ENCODE results near the gene SLC16A10. TPM values are rescaled to one million over a fixed set of nuclear protein-coding genes. Genes with fewer than 3 reads are reported as not detected.

Gene SLC16A10
- total and polyA plus RNA-seq, 2 of the 4 experiments (the other 2 are of a cell fraction) = not detected

DNA sequence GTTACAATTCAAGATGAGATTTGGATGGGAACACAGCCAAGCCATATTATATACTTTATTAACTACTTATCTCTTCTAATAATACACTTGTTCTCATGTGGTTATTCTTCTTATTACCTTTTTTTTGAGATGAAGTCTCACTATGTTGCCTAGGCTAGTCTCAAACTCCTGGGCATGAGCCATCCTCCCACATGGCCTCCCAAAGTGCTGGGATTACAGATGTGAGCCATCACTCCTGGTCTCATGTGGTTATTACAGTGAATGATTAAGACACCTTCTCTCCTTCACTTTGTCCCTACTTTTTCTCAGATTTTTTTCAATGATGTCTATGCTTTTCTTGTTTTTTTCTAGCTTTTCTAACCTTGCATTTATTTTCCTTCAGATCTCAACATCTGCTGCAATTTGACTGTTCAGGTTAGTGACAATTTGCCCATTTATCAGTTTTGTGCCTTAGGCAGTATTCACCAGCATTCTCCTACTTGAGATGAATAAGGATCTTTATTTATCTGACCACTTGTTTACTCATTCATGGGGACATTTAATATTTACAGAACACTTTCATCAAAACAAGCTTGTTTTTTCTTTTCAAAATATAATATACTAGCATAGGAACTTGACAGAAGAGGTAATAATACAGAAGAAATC is 105.7 kb downstream of the SLC16A10 start:
- no peak overlapping the region for H2BK5ac ChIP-seq (ENCODE audit: low read depth, low read length, poor library complexity, severe bottlenecking)
- no peaks in the 10 kb centered on the region for H3K36me3 ChIP-seq (ENCODE audit: control insufficient read depth, insufficient read depth, low read length)
- DNase-seq = no peak
- H2BK120ac ChIP-seq (ENCODE audit: low read depth, low read length) = no peak overlapping the region
- no peak overlapping the region for H4K91ac ChIP-seq (ENCODE audit: insufficient read depth, low read depth, low read length)
- no peak overlapping the region for H3K27ac ChIP-seq (ENCODE audit: insufficient read depth, low read length)
- no peak overlapping the region for H2AK9ac ChIP-seq (replicated peaks; ENCODE audit: low read depth, low read length, poor library complexity)
- H4K5ac ChIP-seq (ENCODE audit: low read depth, low read length) = no peak overlapping the region
- ChIA-PET CTCF (no interaction called here), POLR2A (ENCODE audit: unreplicated experiment) (no interaction called here)
- no peak overlapping the region for H3K4me2 ChIP-seq (ENCODE audit: low read depth, low read length)
- no peak overlapping the region for H3K14ac ChIP-seq (replicated peaks; ENCODE audit: low read depth, low read length)
- TF ChIP-seq MXI1 (IDR thresholded peaks at IDR 0.05; ENCODE audit: borderline replicate concordance, low read depth, low read length) (no peak), CEBPB (IDR thresholded peaks at IDR 0.05; ENCODE audit: low read depth, low read length) (no peak), NFE2L2 (IDR thresholded peaks at IDR 0.05; ENCODE audit: low read depth, low read length) (no peak), ELK1 (IDR thresholded peaks at IDR 0.05; ENCODE audit: borderline replicate concordance, low read depth, low read length) (no peak), RAD21 (IDR thresholded peaks at IDR 0.05; ENCODE audit: low read length) (no peak), MAZ (IDR thresholded peaks at IDR 0.05; ENCODE audit: borderline replicate concordance, low read depth, low read length) (no peak), BHLHE40 (IDR thresholded peaks at IDR 0.05; ENCODE audit: low read depth, low read length) (no peak), RFX5 (IDR thresholded peaks at IDR 0.05; ENCODE audit: low read depth, low read length) (no peak), SMC3 (IDR thresholded peaks at IDR 0.05; ENCODE audit: low read depth, low read length) (no peak), FOS (IDR thresholded peaks at IDR 0.05; ENCODE audit: low read depth, low read length) (no peak), CTCF (conservative IDR thresholded peaks at IDR 0.05; ENCODE audit: low read depth, low read length) (no peak), POLR2A (IDR thresholded peaks at IDR 0.05; ENCODE audit: low read depth, low read length) (no peak), RCOR1 (IDR thresholded peaks at IDR 0.05; ENCODE audit: insufficient replicate concordance, low read length) (no peak), MAFK (IDR thresholded peaks at IDR 0.05; ENCODE audit: low read depth, low read length) (no peak), CHD1 (IDR thresholded peaks at IDR 0.05; ENCODE audit: low read depth, low read length) (no peak)
- TF ChIP-seq, protein P1, sequence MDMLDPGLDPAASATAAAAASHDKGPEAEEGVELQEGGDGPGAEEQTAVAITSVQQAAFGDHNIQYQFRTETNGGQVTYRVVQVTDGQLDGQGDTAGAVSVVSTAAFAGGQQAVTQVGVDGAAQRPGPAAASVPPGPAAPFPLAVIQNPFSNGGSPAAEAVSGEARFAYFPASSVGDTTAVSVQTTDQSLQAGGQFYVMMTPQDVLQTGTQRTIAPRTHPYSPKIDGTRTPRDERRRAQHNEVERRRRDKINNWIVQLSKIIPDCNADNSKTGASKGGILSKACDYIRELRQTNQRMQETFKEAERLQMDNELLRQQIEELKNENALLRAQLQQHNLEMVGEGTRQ (IDR thresholded peaks at IDR 0.05; ENCODE audit: low read depth, low read length) = no peak
- H3K9ac ChIP-seq (ENCODE audit: low read depth, low read length) = no peak overlapping the region
- in situ Hi-C loops (cut with MboI; ENCODE audit: low sequenced_read_pairs) = no loop called here
- no peak overlapping the region for H3K18ac ChIP-seq (ENCODE audit: low read depth, low read length)
- H3K27me3 ChIP-seq (ENCODE audit: control insufficient read depth, insufficient read depth, low read length) = peaks cover 3% of the 10 kb centered on the region
- H4K8ac ChIP-seq (ENCODE audit: low read depth in 2 of 2, low read length in 2 of 2) = no peak overlapping the region
- H4K20me1 ChIP-seq (ENCODE audit: insufficient read depth, low read length) = no peaks in the 10 kb centered on the region
- no peak overlapping the region for H3K23ac ChIP-seq (ENCODE audit: low read depth, low read length)
- no peak overlapping the region for H2AFZ ChIP-seq (replicated peaks; ENCODE audit: low read length, poor library complexity)
- H2BK15ac ChIP-seq (ENCODE audit: low read depth, low read length) = no peak overlapping the region
- ATAC-seq (ENCODE audit: low read depth) = no peak
- BruUV-seq (replicated peaks) = no TSS peak
- no peaks in the 10 kb centered on the region for H3K4me1 ChIP-seq (ENCODE audit: control insufficient read depth, insufficient read depth, low read length)
- H3K4ac ChIP-seq (ENCODE audit: low read depth, low read length) = no peak overlapping the region
- dilution Hi-C loops (cut with HindIII; ENCODE audit: low sequenced_read_pairs, unreplicated experiment) = no loop called here
- no peak overlapping the region for H3K56ac ChIP-seq (ENCODE audit: extremely low read depth, insufficient read depth, low read length)
- H3K79me1 ChIP-seq (ENCODE audit: low read depth in 1 of 2, low read length in 2 of 2) = no peaks in the 10 kb centered on the region
- no peak overlapping the region for H3K4me3 ChIP-seq (ENCODE audit: insufficient read depth, low read depth, low read length)
- H2AK5ac ChIP-seq (ENCODE audit: low read depth, low read length) = no peak overlapping the region
- intact Hi-C loops (cut with micrococcal nuclease) = no loop called here
- H2BK20ac ChIP-seq (ENCODE audit: low read depth, low read length) = no peak overlapping the region
- H3K9me3 ChIP-seq (ENCODE audit: control insufficient read depth, insufficient read depth, low read length) = no peaks in the 10 kb centered on the region
- H3K9me1 ChIP-seq (ENCODE audit: insufficient read depth, low read length) = no peaks in the 10 kb centered on the region
